ENCODE measurements around the gene R3HDM2. TPM values are rescaled to one million over a fixed set of nuclear protein-coding genes. Genes with fewer than 3 reads are reported as not detected.

R3HDM2 gene
- total RNA-seq, 4 donors from 2014 or later = 43.4 to 97.6 (median 65.1) TPM

GRCh38 chr12:57218030-57218853 is 212.6 kb downstream of the R3HDM2 start:
- H3K4me1 ChIP-seq = peaks cover 61% of the 10 kb centered on the region

GRCh38 chr12:57216921-57217879 is 213.6 kb downstream of the R3HDM2 start:
- H3K9me3 ChIP-seq = no peaks in the 10 kb centered on the region
- H3K4me1 ChIP-seq = peaks cover 61% of the 10 kb centered on the region
- H3K27me3 ChIP-seq = peaks cover 62% of the 10 kb centered on the region
- DNase-seq (ENCODE audit: low spot score in 2 of 2) = no peak
- 3% methylated on average over 16 of the region's 63 CpGs for WGBS
- TF ChIP-seq POLR2A (IDR thresholded peaks at IDR 0.05) (no peak), EP300 (IDR thresholded peaks at IDR 0.05) (no peak), POLR2AphosphoS5 (IDR thresholded peaks at IDR 0.05) (no peak), CTCF (IDR thresholded peaks at IDR 0.05) (no peak)
- H3K27ac ChIP-seq = no peak overlapping the region
- H3K36me3 ChIP-seq = peaks cover 5% of the 10 kb centered on the region
- peak overlapping the region; percentile 63 for H3K4me3 ChIP-seq

More at GRCh38 chr12:57218030-57218853, 212.6 kb downstream of the R3HDM2 start:
- 76% methylated on average over 5 of the region's 5 CpGs for WGBS
- Histone ChIP-seq H3K4me3 (no peak overlapping the region), H3K9me3 (no peaks in the 10 kb centered on the region), H3K27me3 (peaks cover 71% of the 10 kb centered on the region), H3K27ac (no peak overlapping the region), H3K36me3 (no peaks in the 10 kb centered on the region)
- DNase-seq (ENCODE audit: low spot score in 2 of 2) = no peak
- TF ChIP-seq POLR2AphosphoS5 (IDR thresholded peaks at IDR 0.05) = no peak
- TF ChIP-seq CTCF (IDR thresholded peaks at IDR 0.05) = no peak
- TF ChIP-seq EP300 (IDR thresholded peaks at IDR 0.05) = no peak
- TF ChIP-seq POLR2A (IDR thresholded peaks at IDR 0.05) = no peak

DNA sequence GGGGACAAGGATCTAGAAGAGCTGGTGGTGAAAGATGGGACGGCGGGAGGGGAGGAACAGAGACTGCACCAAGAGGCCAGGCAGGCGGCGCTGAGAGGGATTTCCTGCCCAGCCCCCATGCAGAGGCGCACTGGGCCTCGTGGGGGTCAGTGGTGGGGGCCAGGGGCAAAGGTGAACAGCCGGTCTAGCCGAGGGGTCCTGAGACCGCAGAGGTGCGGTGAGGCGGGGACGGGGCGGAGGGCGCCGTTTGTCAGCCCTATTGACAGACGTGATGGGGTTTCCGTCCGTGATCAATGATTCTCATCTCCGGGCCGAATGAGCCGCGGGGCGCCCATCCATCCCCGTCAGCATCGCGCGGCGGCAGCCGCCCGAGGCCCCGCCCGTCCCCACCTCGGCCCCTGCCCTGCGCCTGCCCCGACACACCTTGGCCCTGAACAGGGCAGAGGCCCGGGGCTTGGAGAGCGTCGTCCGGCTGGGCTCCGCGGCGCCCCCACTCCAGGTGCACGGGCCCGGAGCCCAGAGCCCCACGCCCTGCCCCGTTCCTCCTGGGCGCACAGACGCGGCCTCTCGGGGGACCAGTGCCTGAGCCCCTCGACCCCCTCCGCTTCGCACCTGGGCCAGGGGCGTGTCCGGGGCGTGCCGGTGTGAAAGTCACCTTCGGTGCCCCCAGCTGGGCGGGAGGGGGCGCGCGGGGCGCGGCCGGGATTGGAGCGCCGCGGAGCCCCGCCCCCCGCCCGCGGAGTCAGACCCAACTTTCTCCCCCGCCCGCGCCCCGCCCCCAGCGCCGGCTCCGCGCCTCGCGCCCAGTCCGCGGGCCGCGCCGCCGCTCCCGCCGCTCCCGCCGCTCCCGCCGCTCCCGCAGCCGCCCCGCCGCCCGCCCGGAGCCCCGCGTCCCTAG is 214.6 kb downstream of the R3HDM2 start, which contains the start of gene NXPH4:
TSS of gene NXPH4 (plus strand) at position 781 of the 898 bp plus-strand sequence. CDS start 176 bp downstream, outside the sequence.
- no peaks in the 10 kb centered on the region for H3K9me3 ChIP-seq
- no peak within 1 kb of the TSS for H3K27ac ChIP-seq
- peak within 1 kb of the TSS; percentile 63 for H3K4me3 ChIP-seq
- H3K4me1 ChIP-seq = peaks cover 61% of the 10 kb centered on the region
- peaks cover 53% of the 10 kb centered on the region for H3K27me3 ChIP-seq
- DNase-seq (ENCODE audit: low spot score in 2 of 2) = peak in 1 of 2 donors; percentile 76
- WGBS = 6% methylated on average over 15 of the region's 102 CpGs
- peaks cover 14% of the 10 kb centered on the region for H3K36me3 ChIP-seq
- TF ChIP-seq POLR2A (IDR thresholded peaks at IDR 0.05) = no peak
- no peak for TF ChIP-seq POLR2AphosphoS5 (IDR thresholded peaks at IDR 0.05)
- no peak for TF ChIP-seq EP300 (IDR thresholded peaks at IDR 0.05)
- no peak for TF ChIP-seq CTCF (IDR thresholded peaks at IDR 0.05)

- Histone ChIP-seq H3K36me3 (peaks cover 20% of the 10 kb centered on the region), H3K9me3 (no peaks in the 10 kb centered on the region), H3K27ac (no peak overlapping the region), H3K27me3 (peaks cover 47% of the 10 kb centered on the region), H3K4me1 (peaks cover 62% of the 10 kb centered on the region), H3K4me3 (peak overlapping the region; percentile 63)
- DNase-seq (ENCODE audit: low spot score in 2 of 2) = no peak
- 9% methylated on average over 7 of the region's 7 CpGs for WGBS
- no peak for TF ChIP-seq EP300 (IDR thresholded peaks at IDR 0.05)
- no peak for TF ChIP-seq POLR2AphosphoS5 (IDR thresholded peaks at IDR 0.05)
- TF ChIP-seq CTCF (IDR thresholded peaks at IDR 0.05) = no peak
- no peak for TF ChIP-seq POLR2A (IDR thresholded peaks at IDR 0.05)
Measured at GRCh38 chr12:57215668-57216013, 215.2 kb downstream of the R3HDM2 start.

Data from suprapubic skin (tissue), 4 donors.